SU-DHL-6 (cell line): ENCODE data around the gene UBE2L5.

Experiments
- H2AFZ ChIP-seq: fragments of 200-600 bp; sonication (generic); 2 replicates; pipeline ENCODE4 v1.6.1; 2014; ENCODE audit warnings: low read depth, mild to moderate bottlenecking, moderate library complexity, mixed read lengths, antibody characterized with exemption, low read length; ENCODE audit not compliant: severe bottlenecking
- H3F3A ChIP-seq: fragments of 200-600 bp; shearing (Covaris generic); 2 replicates; pipeline ENCODE4 v1.6.0; 2016; ENCODE audit warnings: antibody characterized with exemption, mild to moderate bottlenecking; ENCODE audit not compliant: insufficient read depth
- H3K27ac ChIP-seq: fragments of 200-600 bp; sonication (generic); 2 replicates; pipeline ENCODE4 v1.5.1; 2016; ENCODE audit warnings: low read depth, mild to moderate bottlenecking, low read length, moderate library complexity, mixed read lengths
- H3K27me3 ChIP-seq: fragments of 200-600 bp; sonication (generic), shearing (Covaris generic); 2 replicates; pipeline ENCODE4 v1.6.0; 2014; ENCODE audit warnings: mild to moderate bottlenecking, low read length
- H3K36me3 ChIP-seq: fragments of 200-600 bp; sonication (generic); 2 replicates; pipeline ENCODE4 v1.6.1; 2014; ENCODE audit warnings: mild to moderate bottlenecking, low read length, mixed read lengths
- H3K4me2 ChIP-seq: fragments of 300-600, 200-600 bp; shearing (Covaris generic), sonication (generic); 2 replicates; pipeline ENCODE4 v1.6.0; 2014; ENCODE audit warnings: low read length, low read depth, mild to moderate bottlenecking; ENCODE audit not compliant: poor library complexity, severe bottlenecking
- H3K4me3 ChIP-seq: fragments of 200-600 bp; sonication (generic); 2 replicates; pipeline ENCODE4 v1.5.1; 2014; ENCODE audit warnings: antibody characterized with exemption, low read length, mild to moderate bottlenecking, mixed read lengths; ENCODE audit not compliant: insufficient read depth, poor library complexity, severe bottlenecking
- H3K79me2 ChIP-seq: fragments of 200-600 bp; sonication (generic); 2 replicates; pipeline ENCODE4 v1.6.1; 2014; ENCODE audit warnings: mild to moderate bottlenecking, low read length, moderate library complexity; ENCODE audit not compliant: insufficient read depth
- H3K9ac ChIP-seq: fragments of 200-600 bp; sonication (generic); 2 replicates; pipeline ENCODE4 v1.7.0; 2014; ENCODE audit warnings: mild to moderate bottlenecking, low read length
- H3K9me2 ChIP-seq: fragments of 200-600 bp; sonication (generic); replicated peaks from 2 replicates; pipeline ENCODE4 v1.6.1; 2014; ENCODE audit warnings: low read length; ENCODE audit not compliant: insufficient read depth
- H3K9me3 ChIP-seq: fragments of 200-600 bp; sonication (generic); 2 replicates; pipeline ENCODE4 v1.6.1; 2014; ENCODE audit warnings: low read length, mixed read lengths; ENCODE audit not compliant: insufficient read depth
- H4K20me1 ChIP-seq: fragments of 200-600 bp; sonication (generic); 2 replicates; pipeline ENCODE4 v1.6.1; 2014; ENCODE audit warnings: low read depth, mild to moderate bottlenecking, antibody characterized with exemption, low read length, moderate library complexity, mixed read lengths
- EZH2phosphoT487 ChIP-seq: fragments of 200-600 bp; sonication (generic), shearing (Covaris generic); conservative IDR thresholded peaks from 2 replicates; pipeline ENCODE4 v1.6.1; 2018; ENCODE audit warnings: mild to moderate bottlenecking, antibody characterized with exemption, low read length, moderate library complexity, mixed read lengths
- TF ChIP-seq, protein P1 (sequence below): fragments of 200-600 bp; sonication (generic); IDR thresholded peaks from one replicate; pipeline ENCODE4 v1.5.1; 2017; ENCODE audit warnings: antibody characterized with exemption, mild to moderate bottlenecking, low read length, moderate library complexity; ENCODE audit not compliant: insufficient read depth, poor library complexity, severe bottlenecking

UBE2L5 gene

DNA sequence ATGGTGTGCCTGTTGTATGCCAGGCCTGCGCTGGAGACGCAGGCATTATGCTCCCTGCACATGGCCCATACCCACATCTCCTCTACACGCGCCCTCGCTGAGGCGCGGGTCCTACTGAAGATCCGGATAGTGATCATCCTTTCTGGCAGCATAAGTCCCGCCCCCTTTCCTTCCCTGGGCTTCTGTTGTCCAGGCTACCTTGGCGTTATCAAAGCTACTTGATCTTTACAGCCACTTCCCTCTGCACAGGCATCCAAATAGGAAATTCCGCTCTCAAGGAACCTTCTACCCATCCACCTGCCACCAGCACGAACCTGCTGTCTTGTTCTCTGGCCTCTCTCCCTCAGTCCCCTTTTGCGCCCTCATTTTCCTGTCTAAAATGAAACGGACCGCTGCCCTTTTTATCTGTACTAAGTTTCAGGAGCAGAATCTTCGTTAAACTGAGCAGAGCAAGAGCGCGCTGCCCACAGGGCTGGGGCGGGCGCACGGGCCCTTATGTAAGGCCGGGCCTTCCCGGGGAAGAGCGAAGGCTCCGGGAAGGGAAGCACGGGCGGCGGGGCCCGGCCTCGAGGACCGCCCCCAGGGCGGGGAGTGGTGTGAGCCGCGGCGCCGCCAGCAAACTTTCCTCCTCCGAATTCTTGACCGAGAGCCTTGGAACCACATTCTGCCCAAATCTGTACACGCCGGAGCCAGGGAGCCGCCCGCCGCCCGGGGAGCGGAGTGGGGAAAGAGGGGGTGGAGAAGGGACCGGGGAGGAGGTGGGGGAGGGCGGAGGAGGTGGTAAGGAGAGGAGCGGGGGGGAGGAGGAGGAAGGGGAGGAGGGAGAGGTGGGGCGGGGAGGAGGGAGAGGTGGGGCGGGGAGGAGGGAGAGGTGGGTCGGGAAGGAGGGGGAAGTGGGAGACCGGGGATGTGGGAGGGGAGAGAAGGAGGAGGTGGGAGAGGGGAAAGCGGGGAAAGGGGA lies 920 bp upstream of the UBE2L5 start:
- Histone ChIP-seq H3K9me3 (no peaks in the 10 kb centered on the region), H3K4me3 (peak overlapping the region; percentile 69), H3K79me2 (peaks cover 10% of the 10 kb centered on the region), H4K20me1 (no peaks in the 10 kb centered on the region), H3K36me3 (no peaks in the 10 kb centered on the region), H3F3A (peaks cover 52% of the 10 kb centered on the region), H3K9ac (peak overlapping the region; percentile 70), H3K4me2 (peak overlapping the region; percentile 85), H3K9me2 (no peaks in the 10 kb centered on the region), H2AFZ (peak overlapping the region; percentile 32), H3K27ac (peak overlapping the region; percentile 100), H3K27me3 (no peaks in the 10 kb centered on the region)
- TF ChIP-seq, protein P1, sequence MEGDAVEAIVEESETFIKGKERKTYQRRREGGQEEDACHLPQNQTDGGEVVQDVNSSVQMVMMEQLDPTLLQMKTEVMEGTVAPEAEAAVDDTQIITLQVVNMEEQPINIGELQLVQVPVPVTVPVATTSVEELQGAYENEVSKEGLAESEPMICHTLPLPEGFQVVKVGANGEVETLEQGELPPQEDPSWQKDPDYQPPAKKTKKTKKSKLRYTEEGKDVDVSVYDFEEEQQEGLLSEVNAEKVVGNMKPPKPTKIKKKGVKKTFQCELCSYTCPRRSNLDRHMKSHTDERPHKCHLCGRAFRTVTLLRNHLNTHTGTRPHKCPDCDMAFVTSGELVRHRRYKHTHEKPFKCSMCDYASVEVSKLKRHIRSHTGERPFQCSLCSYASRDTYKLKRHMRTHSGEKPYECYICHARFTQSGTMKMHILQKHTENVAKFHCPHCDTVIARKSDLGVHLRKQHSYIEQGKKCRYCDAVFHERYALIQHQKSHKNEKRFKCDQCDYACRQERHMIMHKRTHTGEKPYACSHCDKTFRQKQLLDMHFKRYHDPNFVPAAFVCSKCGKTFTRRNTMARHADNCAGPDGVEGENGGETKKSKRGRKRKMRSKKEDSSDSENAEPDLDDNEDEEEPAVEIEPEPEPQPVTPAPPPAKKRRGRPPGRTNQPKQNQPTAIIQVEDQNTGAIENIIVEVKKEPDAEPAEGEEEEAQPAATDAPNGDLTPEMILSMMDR = no peak
- TF ChIP-seq EZH2phosphoT487 = no peak

DNA sequence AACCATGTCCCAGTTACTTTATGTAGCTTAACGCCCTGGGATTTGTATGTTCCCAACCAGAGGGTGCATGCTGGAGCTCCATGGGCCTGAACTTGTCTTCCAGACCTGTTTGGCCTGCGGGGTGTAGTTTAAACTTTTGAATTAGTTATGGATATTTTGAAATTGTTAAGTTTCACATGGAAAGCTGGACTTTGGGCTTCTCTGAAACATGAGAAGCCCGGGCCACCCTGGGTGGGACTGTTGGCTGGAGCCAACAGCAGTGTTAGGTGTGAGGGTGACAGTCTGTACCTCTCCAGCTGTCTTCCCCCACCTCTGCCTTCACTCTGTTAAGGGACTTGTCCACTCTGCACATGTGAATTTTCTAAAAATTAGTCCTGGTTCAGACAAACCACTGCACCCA lies 1.6 kb downstream of the UBE2L5 start:
- H3K9me2 ChIP-seq = no peaks in the 10 kb centered on the region
- H3K27ac ChIP-seq = no peak overlapping the region; the same call in 1 of the 2 replicates
- peaks cover 10% of the 10 kb centered on the region for H3K79me2 ChIP-seq
- peak overlapping the region; percentile 88 for H3K9ac ChIP-seq
- peak overlapping the region; percentile 80 for H3K4me3 ChIP-seq
- no peaks in the 10 kb centered on the region for H3K9me3 ChIP-seq
- no peak overlapping the region for H2AFZ ChIP-seq
- H3K36me3 ChIP-seq = no peaks in the 10 kb centered on the region
- TF ChIP-seq, protein P1 = no peak
- no peak for TF ChIP-seq EZH2phosphoT487
- H3K27me3 ChIP-seq = no peaks in the 10 kb centered on the region
- H4K20me1 ChIP-seq = no peaks in the 10 kb centered on the region
- peaks cover 45% of the 10 kb centered on the region for H3F3A ChIP-seq
- H3K4me2 ChIP-seq = peak overlapping the region; percentile 68

DNA sequence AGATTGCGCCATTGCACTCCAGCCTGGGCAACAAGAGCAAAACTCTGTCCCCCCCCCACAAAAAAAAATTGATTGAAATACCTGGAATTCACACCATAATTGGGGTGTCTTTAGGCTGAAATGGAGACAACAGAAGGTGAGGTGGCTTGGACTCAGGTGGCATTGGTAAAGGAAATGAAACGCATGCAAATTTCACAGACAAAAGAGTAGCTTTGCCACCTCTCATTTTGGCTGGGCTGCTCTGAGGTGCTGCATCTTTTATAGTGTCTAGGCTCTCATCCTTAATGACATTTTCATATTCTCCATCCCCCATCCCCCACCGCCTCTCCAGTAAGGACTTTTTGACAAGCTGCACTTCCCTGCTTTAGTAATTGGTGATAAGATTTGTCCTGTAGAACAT lies 6.9 kb downstream of the UBE2L5 start:
- Histone ChIP-seq H3K9me2 (no peaks in the 10 kb centered on the region), H3K9me3 (no peaks in the 10 kb centered on the region), H3K36me3 (no peaks in the 10 kb centered on the region), H4K20me1 (no peaks in the 10 kb centered on the region), H3K27ac (peak overlapping the region; percentile 63), H3K4me3 (peak overlapping the region; percentile 33), H3K27me3 (no peaks in the 10 kb centered on the region), H3K4me2 (peak overlapping the region; percentile 60), H3F3A (peaks cover 19% of the 10 kb centered on the region), H3K79me2 (no peaks in the 10 kb centered on the region), H2AFZ (peak overlapping the region; percentile 2), H3K9ac (peak overlapping the region; percentile 29)
- TF ChIP-seq, protein P1 = no peak
- TF ChIP-seq EZH2phosphoT487 = no peak
